ENCODE results near the gene ATP1A4. TPM values are rescaled to one million over a fixed set of nuclear protein-coding genes. Genes with fewer than 3 reads are reported as not detected.

ATP1A4 gene
- total and polyA plus RNA-seq, 10 of the 15 experiments (the other 5 are each of a cell fraction or from before 2014, with no cell fraction given), result 0.31 to 1.0 (median 0.54) TPM

GRCh38 chr1:160101717-160102522 is 49.5 kb upstream of the ATP1A4 start (continued):
- TF ChIP-seq E2F8 (IDR thresholded peaks at IDR 0.05; ENCODE audit: low read depth, partially characterized antibody), result no peak
- TF ChIP-seq BCLAF1 (IDR thresholded peaks at IDR 0.05), result no peak
- no peak for TF ChIP-seq USF1 (IDR thresholded peaks at IDR 0.05; ENCODE audit: borderline replicate concordance, extremely low read length, insufficient read depth, low read depth, low read length)
- TF ChIP-seq CBFB (IDR thresholded peaks at IDR 0.05; ENCODE audit: low read depth), result no peak
- TF ChIP-seq HDAC6 (IDR thresholded peaks at IDR 0.05; ENCODE audit: unreplicated experiment), result no peak
- no peak for TF ChIP-seq TCF3 (IDR thresholded peaks at IDR 0.05; ENCODE audit: borderline replicate concordance, insufficient read depth, low read depth, low read length)
- TF ChIP-seq CEBPB (IDR thresholded peaks at IDR 0.05; ENCODE audit: borderline replicate concordance in 1 of 2, low read depth in 2 of 2, low read length in 2 of 2), result no peak
- TF ChIP-seq TCF12 (IDR thresholded peaks at IDR 0.05; ENCODE audit: low read depth, low read length), result no peak
- no peak for TF ChIP-seq ZNF622 (IDR thresholded peaks at IDR 0.05)
- TF ChIP-seq ATF7 (IDR thresholded peaks at IDR 0.05; ENCODE audit: low read depth), result no peak
